ENCODE results near the gene GRM4. TPM values are rescaled to one million over a fixed set of nuclear protein-coding genes. Genes with fewer than 3 reads are reported as not detected.

GRM4 gene
- total and polyA plus RNA-seq, 4 donors = not detected

GRCh38 chr6:34129753-34130152 is 16.1 kb downstream of the GRM4 start:
- H3K4me3 ChIP-seq (ENCODE audit: low read depth in 1 of 3, low read length in 3 of 3) = no peak overlapping the region
- 34% methylated on average over 5 of the region's 5 CpGs for WGBS
- no peaks in the 10 kb centered on the region for H3K9me3 ChIP-seq (ENCODE audit: control insufficient read depth in 4 of 4, low read length in 3 of 4)
- H3K36me3 ChIP-seq (ENCODE audit: control insufficient read depth in 4 of 4, insufficient read depth in 3 of 4, low read depth in 1 of 4, low read length in 3 of 4) = no peaks in the 10 kb centered on the region
- peaks cover 0 to 2% (median 0%) of the 10 kb centered on the region in 4 donors for H3K27me3 ChIP-seq (ENCODE audit: control insufficient read depth in 4 of 4, insufficient read depth in 4 of 4, low read length in 3 of 4)
- no peak for DNase-seq (ENCODE audit: low spot score)
- no peak overlapping the region for H3K9ac ChIP-seq (ENCODE audit: low read depth in 1 of 2, low read length in 2 of 2)
- TF ChIP-seq MAX (IDR thresholded peaks at IDR 0.05) (no peak), GABPA (IDR thresholded peaks at IDR 0.05 in 1 of 2, conservative IDR thresholded peaks at IDR 0.05 in 1 of 2) (no peak), TAF1 (conservative IDR thresholded peaks at IDR 0.05) (no peak), REST (IDR thresholded peaks at IDR 0.05) (no peak), FOXA1 (IDR thresholded peaks at IDR 0.05) (no peak), HNF4G (IDR thresholded peaks at IDR 0.05) (no peak), RXRA (IDR thresholded peaks at IDR 0.05) (no peak), ATF3 (IDR thresholded peaks at IDR 0.05) (no peak)
- no peak overlapping the region for H3K27ac ChIP-seq (ENCODE audit: low read depth in 1 of 2, low read length in 2 of 2)
- no peaks in the 10 kb centered on the region for H3K4me1 ChIP-seq (ENCODE audit: control insufficient read depth in 4 of 4, insufficient read depth in 4 of 4, low read length in 3 of 4)

- Histone ChIP-seq H3K27ac (ENCODE audit: low read depth in 1 of 2, low read length in 2 of 2) (no peak overlapping the region), H3K9ac (ENCODE audit: low read depth in 1 of 2, low read length in 2 of 2) (no peak overlapping the region), H3K36me3 (ENCODE audit: control insufficient read depth in 4 of 4, insufficient read depth in 3 of 4, low read depth in 1 of 4, low read length in 3 of 4) (no peaks in the 10 kb centered on the region), H3K4me3 (ENCODE audit: low read depth in 1 of 3, low read length in 3 of 3) (no peak overlapping the region), H3K27me3 (ENCODE audit: control insufficient read depth in 4 of 4, insufficient read depth in 4 of 4, low read length in 3 of 4) (peaks cover 0 to 2% (median 0%) of the 10 kb centered on the region in 4 donors), H3K9me3 (ENCODE audit: control insufficient read depth in 4 of 4, low read length in 3 of 4) (no peaks in the 10 kb centered on the region), H3K4me1 (ENCODE audit: control insufficient read depth in 4 of 4, insufficient read depth in 4 of 4, low read length in 3 of 4) (no peaks in the 10 kb centered on the region)
- TF ChIP-seq HNF4G (IDR thresholded peaks at IDR 0.05) = no peak
- TF ChIP-seq RAD21 (IDR thresholded peaks at IDR 0.05) = no peak
- no peak for TF ChIP-seq YY1 (IDR thresholded peaks at IDR 0.05)
- no peak for TF ChIP-seq MAX (IDR thresholded peaks at IDR 0.05)
- TF ChIP-seq JUND (IDR thresholded peaks at IDR 0.05) = no peak
- no peak for DNase-seq (ENCODE audit: low spot score)
- 79% methylated on average over 13 of the region's 13 CpGs for WGBS
Measured at GRCh38 chr6:34128045-34128444, 17.8 kb downstream of the GRM4 start.

- Histone ChIP-seq H3K27ac (ENCODE audit: low read depth in 1 of 2, low read length in 2 of 2) (no peak overlapping the region), H3K9ac (ENCODE audit: low read depth in 1 of 2, low read length in 2 of 2) (no peak overlapping the region), H3K9me3 (ENCODE audit: control insufficient read depth in 4 of 4, low read length in 3 of 4) (no peaks in the 10 kb centered on the region), H3K27me3 (ENCODE audit: control insufficient read depth in 4 of 4, insufficient read depth in 4 of 4, low read length in 3 of 4) (peaks cover 0 to 2% (median 0%) of the 10 kb centered on the region in 4 donors), H3K36me3 (ENCODE audit: control insufficient read depth in 4 of 4, insufficient read depth in 3 of 4, low read depth in 1 of 4, low read length in 3 of 4) (no peaks in the 10 kb centered on the region), H3K4me1 (ENCODE audit: control insufficient read depth in 4 of 4, insufficient read depth in 4 of 4, low read length in 3 of 4) (no peaks in the 10 kb centered on the region), H3K4me3 (ENCODE audit: low read depth in 1 of 3, low read length in 3 of 3) (no peak overlapping the region)
- DNase-seq (ENCODE audit: low spot score) = no peak
- WGBS = 46% methylated on average over 3 of the region's 3 CpGs
- TF ChIP-seq FOXA2 (IDR thresholded peaks at IDR 0.05) (no peak), ZBTB33 (IDR thresholded peaks at IDR 0.05) (no peak), SP1 (IDR thresholded peaks at IDR 0.05) (no peak), MAX (IDR thresholded peaks at IDR 0.05) (no peak), NR2F2 (IDR thresholded peaks at IDR 0.05) (no peak), JUND (IDR thresholded peaks at IDR 0.05) (no peak), EGR1 (IDR thresholded peaks at IDR 0.05; ENCODE audit: low read depth in 2 of 2) (no peak), YY1 (IDR thresholded peaks at IDR 0.05) (no peak), CTCF (IDR thresholded peaks at IDR 0.05; ENCODE audit: low read depth, low read length, missing input control) (no peak), GABPA (IDR thresholded peaks at IDR 0.05 in 1 of 2, conservative IDR thresholded peaks at IDR 0.05 in 1 of 2) (no peak), HNF4G (IDR thresholded peaks at IDR 0.05) (no peak), RAD21 (IDR thresholded peaks at IDR 0.05) (no peak), RXRA (IDR thresholded peaks at IDR 0.05) (no peak), TAF1 (conservative IDR thresholded peaks at IDR 0.05) (no peak)
Measured at GRCh38 chr6:34126419-34126818, 19.5 kb downstream of the GRM4 start.
